Ishikawa (cell line): ENCODE data around the gene MICALL2.

Experiments
- CEBPB ChIP-seq: IDR thresholded peaks from 2 replicates; pipeline ENCODE4 v1.6.1; 2012
- CREB1 ChIP-seq: IDR thresholded peaks from 2 replicates; pipeline ENCODE4 v1.6.1; 2012; ENCODE audit warnings: low read depth
- EGR1 ChIP-seq: IDR thresholded peaks from 2 replicates; pipeline ENCODE4 v1.6.1; 2012
- EP300 ChIP-seq: IDR thresholded peaks from 2 replicates; pipeline ENCODE4 v1.6.1; 2012; ENCODE audit warnings: borderline replicate concordance
- FOXM1 ChIP-seq: IDR thresholded peaks from 2 replicates; pipeline ENCODE4 v1.6.1; 2012; ENCODE audit warnings: low read depth, borderline replicate concordance
- MAX ChIP-seq: IDR thresholded peaks from 2 replicates; pipeline ENCODE4 v1.6.1; 2012
- NFIC ChIP-seq: IDR thresholded peaks from 2 replicates; pipeline ENCODE4 v1.6.1; 2012
- RAD21 ChIP-seq: IDR thresholded peaks from 2 replicates; pipeline ENCODE4 v1.6.1; 2012; ENCODE audit warnings: low read depth
- REST ChIP-seq: IDR thresholded peaks from 2 replicates; pipeline ENCODE4 v1.6.1; 2012; ENCODE audit warnings: low read depth, mild to moderate bottlenecking
- TAF1 ChIP-seq: IDR thresholded peaks from 2 replicates; pipeline ENCODE4 v1.6.1; 2012; ENCODE audit warnings: low read depth, mild to moderate bottlenecking
- TEAD4 ChIP-seq: IDR thresholded peaks from 2 replicates; pipeline ENCODE4 v1.6.1; 2012
- USF1 ChIP-seq: IDR thresholded peaks from 2 replicates; pipeline ENCODE4 v1.6.1; 2012
- YY1 ChIP-seq: IDR thresholded peaks from 2 replicates; pipeline ENCODE4 v1.6.1; 2012; ENCODE audit warnings: low read depth

GRCh38 chr7:1419688-1420087 lies 39.6 kb downstream of the MICALL2 start:
- TF ChIP-seq RAD21 (no peak), EP300 (no peak), EGR1 (no peak), TAF1 (no peak), YY1 (no peak), REST (no peak), TEAD4 (no peak), FOXM1 (no peak), USF1 (no peak), CREB1 (no peak), MAX (no peak), NFIC (no peak), CEBPB (no peak)
